ENCODE results near the gene HIP1R. TPM values are rescaled to one million over a fixed set of nuclear protein-coding genes. Genes with fewer than 3 reads are reported as not detected.

HIP1R gene
- total and polyA plus RNA-seq, 2 of the 4 experiments (the other 2 are of a cell fraction), result 13.8 to 18.5 TPM

- in situ Hi-C loops (cut with MboI; ENCODE audit: low sequenced_read_pairs), result no loop called here
- no peaks in the 10 kb centered on the region for H3K4me1 ChIP-seq (ENCODE audit: control insufficient read depth, insufficient read depth, low read length)
- no peak overlapping the region for H2BK5ac ChIP-seq (ENCODE audit: low read depth, low read length, poor library complexity, severe bottlenecking)
- no TSS peak for BruUV-seq (replicated peaks)
- no peak overlapping the region for H3K4me3 ChIP-seq (ENCODE audit: insufficient read depth, low read depth, low read length)
- H2BK20ac ChIP-seq (ENCODE audit: low read depth, low read length), result no peak overlapping the region
- H3K9me3 ChIP-seq (ENCODE audit: control insufficient read depth, insufficient read depth, low read length), result no peaks in the 10 kb centered on the region
- no peak for TF ChIP-seq MAZ (IDR thresholded peaks at IDR 0.05; ENCODE audit: borderline replicate concordance, low read depth, low read length)
- TF ChIP-seq NFE2L2 (IDR thresholded peaks at IDR 0.05; ENCODE audit: low read depth, low read length), result no peak
- TF ChIP-seq MXI1 (IDR thresholded peaks at IDR 0.05; ENCODE audit: borderline replicate concordance, low read depth, low read length), result no peak
- H4K8ac ChIP-seq (ENCODE audit: low read depth in 2 of 2, low read length in 2 of 2), result no peak overlapping the region
- no peak overlapping the region for H3K9ac ChIP-seq (ENCODE audit: low read depth, low read length)
- H3K18ac ChIP-seq (ENCODE audit: low read depth, low read length), result no peak overlapping the region
- H2AFZ ChIP-seq (replicated peaks; ENCODE audit: low read length, poor library complexity), result peak overlapping the region; percentile 70
- WGBS, 2 experiments (ENCODE audit: extremely low coverage in 2 of 2, insufficient read length in 1 of 2), result 80% methylated on average over 2 of the region's 8 CpGs; no CpG with 5 or more reads in 1 of the 2 experiments
- no peaks in the 10 kb centered on the region for H3K79me1 ChIP-seq (ENCODE audit: low read depth in 1 of 2, low read length in 2 of 2)
- H3K4me2 ChIP-seq (ENCODE audit: low read depth, low read length), result no peak overlapping the region
- H3K27ac ChIP-seq (ENCODE audit: insufficient read depth, low read length), result no peak overlapping the region
- no peak overlapping the region for H3K14ac ChIP-seq (replicated peaks; ENCODE audit: low read depth, low read length)
- 0 out of 2 replicates have a peak, but pooled peaks cover 4% of the 10 kb centered on the region for H3K9me1 ChIP-seq (ENCODE audit: insufficient read depth, low read length)
- H3K56ac ChIP-seq (ENCODE audit: extremely low read depth, insufficient read depth, low read length), result no peak overlapping the region
- dilution Hi-C loops (cut with HindIII; ENCODE audit: low sequenced_read_pairs, unreplicated experiment), result no loop called here
- no peak overlapping the region for H3K4ac ChIP-seq (ENCODE audit: low read depth, low read length)
- intact Hi-C loops (cut with micrococcal nuclease), result no loop called here
- no peak overlapping the region for H4K91ac ChIP-seq (ENCODE audit: insufficient read depth, low read depth, low read length)
- no peak for ATAC-seq (ENCODE audit: low read depth)
- ChIA-PET POLR2A (ENCODE audit: unreplicated experiment) (no interaction called here), CTCF (no interaction called here)
- peaks cover 1% of the 10 kb centered on the region; the same call in 1 of the 2 replicates for H3K27me3 ChIP-seq (ENCODE audit: control insufficient read depth, insufficient read depth, low read length)
- H3K36me3 ChIP-seq (ENCODE audit: control insufficient read depth, insufficient read depth, low read length), result no peaks in the 10 kb centered on the region
- H2AK5ac ChIP-seq (ENCODE audit: low read depth, low read length), result no peak overlapping the region
- no peak overlapping the region for H3K23ac ChIP-seq (ENCODE audit: low read depth, low read length)
- H4K20me1 ChIP-seq (ENCODE audit: insufficient read depth, low read length), result no peaks in the 10 kb centered on the region
- H4K5ac ChIP-seq (ENCODE audit: low read depth, low read length), result no peak overlapping the region
- H2BK15ac ChIP-seq (ENCODE audit: low read depth, low read length), result no peak overlapping the region
- no peak for DNase-seq
- no peak overlapping the region for H2BK120ac ChIP-seq (ENCODE audit: low read depth, low read length)
- no peak overlapping the region for H2AK9ac ChIP-seq (replicated peaks; ENCODE audit: low read depth, low read length, poor library complexity)
These were observed 15.1 kb upstream of the HIP1R start for GRCh38 chr12:122820138-122820537.

All from IMR-90 (cell line).